ENCODE data around the gene NFATC2.
A peak's percentile ranks its signal among the peaks of the same experiment; 100 is the strongest.

DNA sequence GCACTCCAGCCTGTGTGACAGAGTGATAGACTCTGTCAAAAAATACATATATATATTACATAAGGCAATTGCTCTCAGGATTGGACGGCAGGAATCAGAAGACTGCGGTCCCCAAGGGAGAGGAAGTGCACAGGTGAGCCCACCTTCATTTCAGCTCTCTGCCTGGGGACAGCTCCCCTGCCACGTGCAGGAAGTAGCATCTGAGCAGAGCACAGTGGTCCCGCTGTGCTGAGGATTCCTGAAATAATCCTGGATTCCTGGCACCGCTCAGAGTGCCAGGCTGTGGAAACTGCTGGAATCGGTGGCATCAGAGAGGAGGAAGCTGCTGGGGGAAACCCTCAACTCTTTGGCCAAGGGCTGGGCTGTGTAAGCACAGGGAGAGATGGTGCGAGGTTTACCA, 27.7 kb downstream of the NFATC2 start:
- no peak for TF ChIP-seq ZBTB7A (IDR thresholded peaks at IDR 0.05; ENCODE audit: low read depth)
- TF ChIP-seq, protein P1, sequence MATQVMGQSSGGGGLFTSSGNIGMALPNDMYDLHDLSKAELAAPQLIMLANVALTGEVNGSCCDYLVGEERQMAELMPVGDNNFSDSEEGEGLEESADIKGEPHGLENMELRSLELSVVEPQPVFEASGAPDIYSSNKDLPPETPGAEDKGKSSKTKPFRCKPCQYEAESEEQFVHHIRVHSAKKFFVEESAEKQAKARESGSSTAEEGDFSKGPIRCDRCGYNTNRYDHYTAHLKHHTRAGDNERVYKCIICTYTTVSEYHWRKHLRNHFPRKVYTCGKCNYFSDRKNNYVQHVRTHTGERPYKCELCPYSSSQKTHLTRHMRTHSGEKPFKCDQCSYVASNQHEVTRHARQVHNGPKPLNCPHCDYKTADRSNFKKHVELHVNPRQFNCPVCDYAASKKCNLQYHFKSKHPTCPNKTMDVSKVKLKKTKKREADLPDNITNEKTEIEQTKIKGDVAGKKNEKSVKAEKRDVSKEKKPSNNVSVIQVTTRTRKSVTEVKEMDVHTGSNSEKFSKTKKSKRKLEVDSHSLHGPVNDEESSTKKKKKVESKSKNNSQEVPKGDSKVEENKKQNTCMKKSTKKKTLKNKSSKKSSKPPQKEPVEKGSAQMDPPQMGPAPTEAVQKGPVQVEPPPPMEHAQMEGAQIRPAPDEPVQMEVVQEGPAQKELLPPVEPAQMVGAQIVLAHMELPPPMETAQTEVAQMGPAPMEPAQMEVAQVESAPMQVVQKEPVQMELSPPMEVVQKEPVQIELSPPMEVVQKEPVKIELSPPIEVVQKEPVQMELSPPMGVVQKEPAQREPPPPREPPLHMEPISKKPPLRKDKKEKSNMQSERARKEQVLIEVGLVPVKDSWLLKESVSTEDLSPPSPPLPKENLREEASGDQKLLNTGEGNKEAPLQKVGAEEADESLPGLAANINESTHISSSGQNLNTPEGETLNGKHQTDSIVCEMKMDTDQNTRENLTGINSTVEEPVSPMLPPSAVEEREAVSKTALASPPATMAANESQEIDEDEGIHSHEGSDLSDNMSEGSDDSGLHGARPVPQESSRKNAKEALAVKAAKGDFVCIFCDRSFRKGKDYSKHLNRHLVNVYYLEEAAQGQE (IDR thresholded peaks at IDR 0.05; ENCODE audit: low read depth): 0 out of 2 replicates have a peak, but pooled peaks have one; percentile 20
- no peak for TF ChIP-seq FOXM1 (IDR thresholded peaks at IDR 0.05; ENCODE audit: borderline replicate concordance, low read depth)
